GM12891 (cell line): ENCODE results near the gene TMEM219.

Experiments
- POLR2AphosphoS5 ChIP-seq: IDR thresholded peaks from 2 replicates; pipeline ENCODE4 v1.6.1; 2011; ENCODE audit warnings: low read depth, low read length, control low read depth
- TAF1 ChIP-seq: IDR thresholded peaks from 2 replicates; pipeline ENCODE4 v1.6.1; 2011; ENCODE audit warnings: low read depth, low read length, control low read depth

GRCh38 chr16:29986931-29987330 is 25.1 kb downstream of the TMEM219 start:
- TF ChIP-seq TAF1 (no peak), POLR2AphosphoS5 (no peak)
